HG03460 (cell line): ENCODE measurements around the gene S100A16.
"Not testable (repeated sequence)": the region's sequence is repeated elsewhere in the genome, so short reads cannot be mapped to it uniquely, and the experiment has no call there.

Experiments used
- ATAC-seq: cut with Tn5 transposase; IDR thresholded peaks from one replicate; pipeline ENCODE4 v1.9.1; 2021; ENCODE audit not compliant: unreplicated experiment

The S100A16 gene

GRCh38 chr1:153588033-153588432 lies 24.9 kb downstream of the S100A16 start:
- ATAC-seq: not testable (repeated sequence)

GRCh38 chr1:153587314-153587713 lies 25.6 kb downstream of the S100A16 start:
- ATAC-seq: no peak

- ATAC-seq: no peak
Observed at GRCh38 chr1:153586347-153586746, 26.6 kb downstream of the S100A16 start.

GRCh38 chr1:153585006-153585405 lies 27.9 kb downstream of the S100A16 start:
- no peak for ATAC-seq

- ATAC-seq: no peak
Observed at GRCh38 chr1:153583976-153584375, 29.0 kb downstream of the S100A16 start.

GRCh38 chr1:153583514-153583913 lies 29.4 kb downstream of the S100A16 start:
- ATAC-seq: not testable (repeated sequence)

GRCh38 chr1:153582836-153583235 lies 30.1 kb downstream of the S100A16 start:
- not testable (repeated sequence) for ATAC-seq

- ATAC-seq: no peak
Observed at GRCh38 chr1:153578936-153579335, 34.0 kb downstream of the S100A16 start.

GRCh38 chr1:153578490-153578889 lies 34.4 kb downstream of the S100A16 start:
- no peak for ATAC-seq

GRCh38 chr1:153577624-153578051 lies 35.3 kb downstream of the S100A16 start:
- ATAC-seq: no peak

GRCh38 chr1:153577138-153577537 lies 35.8 kb downstream of the S100A16 start:
- no peak for ATAC-seq

- not testable (repeated sequence) for ATAC-seq
Observed at GRCh38 chr1:153575497-153575896, 37.4 kb downstream of the S100A16 start.

GRCh38 chr1:153575081-153575491 lies 37.9 kb downstream of the S100A16 start:
- ATAC-seq: not testable (repeated sequence)

GRCh38 chr1:153573351-153573750 lies 39.6 kb downstream of the S100A16 start:
- no peak for ATAC-seq

GRCh38 chr1:153572569-153573015 lies 40.3 kb downstream of the S100A16 start:
- peak; percentile 67 for ATAC-seq

- ATAC-seq: no peak
Observed at GRCh38 chr1:153571706-153572105, 41.2 kb downstream of the S100A16 start.

- ATAC-seq: no peak
Observed at GRCh38 chr1:153570874-153571273, 42.1 kb downstream of the S100A16 start.

- no peak for ATAC-seq
Observed at GRCh38 chr1:153569465-153569864, 43.5 kb downstream of the S100A16 start.

GRCh38 chr1:153568367-153569099 lies 44.4 kb downstream of the S100A16 start:
- ATAC-seq: no peak

- ATAC-seq: no peak
Observed at GRCh38 chr1:153567621-153568366, 45.1 kb downstream of the S100A16 start.

GRCh38 chr1:153566414-153567371 lies 46.2 kb downstream of the S100A16 start:
- ATAC-seq: peak; percentile 42
